Activated CD4-positive, CD25-positive, alpha-beta regulatory T cell treated with anti-CD3 and anti-CD28 coated beads, Interleukin-2, amount 50 U/mL, for 16 hours (primary cell): ENCODE results near the gene SNX11.

ENCODE experiments used
- DNase-seq: peaks from one replicate; pipeline ENCODE4 v3.0.0-alpha.2; 2020; ENCODE audit warnings: low read depth, low spot score

The SNX11 gene

DNA sequence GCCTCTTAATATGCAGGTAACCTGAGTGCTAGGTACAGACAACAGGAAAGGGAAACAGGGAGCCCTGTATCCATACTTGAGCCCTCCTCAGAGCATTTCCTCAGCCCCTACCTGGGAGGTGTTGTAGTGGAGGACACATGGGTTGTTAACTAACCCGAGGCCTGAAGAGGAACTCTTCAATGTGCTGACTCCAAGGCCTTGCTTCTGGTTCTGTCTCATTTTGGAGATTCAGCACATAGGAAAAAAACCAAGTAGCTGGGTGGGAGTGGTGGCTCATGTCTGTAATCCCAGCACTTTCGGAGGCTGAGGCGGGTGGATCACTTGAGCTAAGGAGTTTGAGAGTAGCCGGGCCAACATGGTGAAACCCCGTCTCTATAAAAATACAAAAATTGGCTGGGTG lies 24.8 kb downstream of the SNX11 start:
- DNase-seq, result no peak

DNA sequence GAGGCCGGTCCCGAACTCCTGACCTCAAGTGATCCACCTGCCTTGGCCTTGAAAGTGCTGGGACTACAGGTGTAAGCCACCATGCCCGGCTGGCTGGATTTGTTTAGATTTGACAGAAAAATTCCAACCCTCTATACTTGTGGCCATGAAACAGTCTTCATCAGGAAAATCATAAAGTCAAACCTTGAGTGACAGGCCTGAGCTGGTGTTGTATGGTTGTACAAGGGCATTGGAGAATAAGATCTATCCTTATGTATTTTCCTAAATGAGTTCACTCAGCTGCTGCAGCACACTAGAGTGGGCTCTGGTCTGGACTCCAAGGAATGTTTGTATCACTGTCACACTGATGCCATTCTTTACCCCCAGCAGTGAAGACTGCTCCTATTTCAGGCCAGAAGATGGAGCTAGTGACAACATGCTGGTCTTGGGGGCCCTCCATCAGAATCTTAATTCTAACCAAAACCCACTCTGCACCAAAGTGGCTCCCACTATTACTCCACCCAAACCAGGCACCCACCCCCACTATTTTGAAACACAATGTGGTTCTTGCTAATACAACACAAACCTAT lies 27.4 kb downstream of the SNX11 start:
- no peak for DNase-seq

DNA sequence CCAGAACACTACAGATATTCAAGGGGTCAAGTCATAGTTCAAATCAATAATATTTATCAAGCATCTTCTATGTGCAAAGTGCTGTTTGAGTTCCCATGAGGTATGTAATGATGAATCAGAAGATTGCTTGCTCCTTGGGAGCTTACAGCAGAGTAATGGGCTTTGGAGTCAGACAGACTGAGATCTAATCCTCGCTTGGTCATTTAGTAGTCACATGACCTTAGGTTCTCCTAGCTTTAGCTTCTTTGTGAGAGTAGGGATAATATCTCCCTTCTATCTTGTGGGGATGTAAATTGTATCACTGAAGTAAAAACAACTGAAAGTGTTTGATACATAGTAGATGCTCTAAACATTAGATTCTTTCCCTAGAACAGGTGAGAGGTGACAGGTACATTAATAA lies 30.1 kb downstream of the SNX11 start:
- no peak for DNase-seq

DNA sequence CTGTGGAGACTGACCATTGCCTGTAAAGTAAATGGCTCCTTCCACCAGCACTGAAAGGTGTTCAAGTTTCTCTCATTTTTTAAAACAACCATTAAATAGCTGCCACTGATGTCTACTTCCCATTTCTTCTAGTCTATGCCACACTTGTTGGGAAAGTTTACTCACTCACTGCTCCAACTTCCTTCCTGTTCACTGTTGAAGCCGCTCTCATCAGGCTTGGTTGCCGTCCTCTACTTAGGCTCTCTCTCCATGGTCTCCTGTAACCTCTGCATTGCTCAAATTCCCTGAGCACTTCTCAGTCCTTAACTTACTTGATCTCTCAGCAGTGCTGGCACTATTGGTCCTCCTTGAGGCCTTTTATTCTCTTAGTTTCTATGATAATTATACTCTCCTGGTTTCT lies 32.4 kb downstream of the SNX11 start:
- no peak for DNase-seq

DNA sequence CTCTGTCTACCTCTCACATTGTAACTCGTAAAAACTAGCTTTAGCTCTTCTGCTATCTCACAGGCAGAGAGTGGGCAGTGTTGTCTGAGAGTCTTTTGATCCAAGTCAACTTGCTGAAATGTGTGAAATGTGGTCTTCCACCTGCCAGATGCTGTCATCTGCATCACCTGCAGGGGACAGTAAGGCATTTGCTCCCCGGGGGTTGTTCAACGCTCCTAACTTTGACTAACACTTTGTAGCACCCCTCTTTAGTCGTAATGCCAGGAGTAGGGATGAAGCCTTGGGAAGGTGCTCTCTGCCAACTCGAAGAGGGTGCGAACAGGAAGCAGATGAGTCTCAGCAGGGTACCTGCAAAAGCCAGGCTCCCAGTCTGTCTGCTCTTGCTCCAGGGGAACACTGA lies 36.1 kb downstream of the SNX11 start:
- DNase-seq, result no peak

DNA sequence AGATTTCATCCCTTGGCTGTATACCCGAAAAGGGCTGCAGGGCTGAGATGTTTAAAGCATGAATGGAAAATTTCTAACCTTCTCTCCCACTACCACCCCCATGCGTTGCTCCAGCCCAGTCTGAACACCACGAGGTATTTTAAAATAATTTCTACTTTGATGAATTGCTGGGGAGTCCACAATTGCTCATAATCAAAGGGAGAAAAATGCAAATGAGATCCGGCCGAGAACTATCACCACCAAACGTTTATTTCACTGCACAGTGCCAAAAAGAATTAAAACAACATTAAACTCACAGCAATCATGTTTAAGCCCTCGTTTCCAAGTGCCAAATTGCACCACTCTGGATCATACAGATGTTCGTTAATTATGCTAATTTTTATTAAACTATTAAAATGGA lies 36.7 kb downstream of the SNX11 start:
- no peak for DNase-seq

DNA sequence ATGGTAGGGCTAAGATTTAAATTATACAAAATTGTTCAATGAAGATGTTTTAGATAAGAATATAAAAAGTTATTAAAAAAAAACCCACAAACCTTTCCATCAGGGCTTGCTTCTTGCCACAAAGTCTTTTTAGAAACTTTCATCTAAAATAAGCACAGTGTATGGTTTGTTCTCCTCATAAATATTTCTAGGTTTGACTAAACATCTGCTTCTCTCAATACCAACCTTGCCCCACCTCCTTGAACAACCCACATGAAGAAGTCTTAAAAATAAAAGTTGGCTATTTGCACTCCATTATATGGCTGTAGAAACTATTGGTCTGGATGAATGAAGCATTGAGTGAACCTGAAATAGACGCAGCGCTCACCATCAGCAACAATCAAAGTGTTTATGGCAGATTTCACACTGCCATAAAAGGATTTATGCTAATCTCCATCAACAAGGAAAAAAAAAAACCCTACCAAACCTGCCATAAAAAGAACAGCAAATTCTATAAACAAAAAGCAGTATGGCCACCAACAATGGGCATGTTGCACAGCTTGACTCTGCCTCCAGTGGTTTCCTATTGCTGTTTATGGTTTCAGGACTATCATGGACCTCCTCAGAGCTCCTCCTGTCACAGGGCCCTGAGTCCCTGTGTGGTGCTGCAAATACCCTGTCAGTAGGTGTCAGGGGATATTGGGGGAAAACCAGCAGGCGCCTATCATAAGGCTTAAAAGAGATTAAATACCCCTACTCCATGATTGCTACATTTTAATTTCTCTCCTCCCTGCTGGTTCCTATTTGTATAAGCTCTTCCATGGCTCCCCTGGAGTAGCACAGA lies 37.6 kb downstream of the SNX11 start:
- no peak for DNase-seq

DNA sequence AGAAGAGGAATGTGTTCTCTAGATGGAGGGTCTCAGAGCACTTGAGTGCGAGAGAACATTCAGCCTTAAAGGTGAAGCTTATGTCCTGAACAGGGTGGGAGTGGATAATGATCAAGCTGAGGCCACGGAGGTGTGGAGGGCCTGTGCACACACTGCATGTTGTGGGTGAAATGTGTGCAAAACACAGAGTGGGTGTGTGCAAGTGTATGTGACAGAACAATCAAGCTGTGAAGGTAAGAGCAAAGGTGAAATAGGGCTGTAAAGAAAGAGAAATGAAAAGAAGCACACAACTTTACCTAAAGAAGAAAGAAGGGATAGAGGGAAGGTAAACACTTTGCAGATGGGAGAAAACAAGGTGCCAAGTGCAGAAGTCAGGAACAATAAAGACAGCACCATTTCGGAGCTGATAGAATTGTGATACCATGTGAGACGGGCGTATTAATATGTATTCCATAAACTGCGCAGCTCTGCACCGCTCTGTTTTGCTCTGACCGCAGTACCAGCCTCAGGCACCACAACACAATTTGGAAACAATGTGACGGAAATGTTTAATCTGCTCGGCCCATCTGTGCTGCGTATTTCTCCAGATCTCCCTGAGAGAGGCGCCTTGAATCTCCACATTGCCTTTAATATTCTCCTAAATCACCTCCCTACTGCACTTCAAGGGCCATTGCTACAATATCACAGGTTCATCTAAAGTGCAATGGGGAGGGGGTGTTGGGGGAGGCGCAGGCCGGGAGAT lies 40.6 kb downstream of the SNX11 start:
- DNase-seq, result no peak

DNA sequence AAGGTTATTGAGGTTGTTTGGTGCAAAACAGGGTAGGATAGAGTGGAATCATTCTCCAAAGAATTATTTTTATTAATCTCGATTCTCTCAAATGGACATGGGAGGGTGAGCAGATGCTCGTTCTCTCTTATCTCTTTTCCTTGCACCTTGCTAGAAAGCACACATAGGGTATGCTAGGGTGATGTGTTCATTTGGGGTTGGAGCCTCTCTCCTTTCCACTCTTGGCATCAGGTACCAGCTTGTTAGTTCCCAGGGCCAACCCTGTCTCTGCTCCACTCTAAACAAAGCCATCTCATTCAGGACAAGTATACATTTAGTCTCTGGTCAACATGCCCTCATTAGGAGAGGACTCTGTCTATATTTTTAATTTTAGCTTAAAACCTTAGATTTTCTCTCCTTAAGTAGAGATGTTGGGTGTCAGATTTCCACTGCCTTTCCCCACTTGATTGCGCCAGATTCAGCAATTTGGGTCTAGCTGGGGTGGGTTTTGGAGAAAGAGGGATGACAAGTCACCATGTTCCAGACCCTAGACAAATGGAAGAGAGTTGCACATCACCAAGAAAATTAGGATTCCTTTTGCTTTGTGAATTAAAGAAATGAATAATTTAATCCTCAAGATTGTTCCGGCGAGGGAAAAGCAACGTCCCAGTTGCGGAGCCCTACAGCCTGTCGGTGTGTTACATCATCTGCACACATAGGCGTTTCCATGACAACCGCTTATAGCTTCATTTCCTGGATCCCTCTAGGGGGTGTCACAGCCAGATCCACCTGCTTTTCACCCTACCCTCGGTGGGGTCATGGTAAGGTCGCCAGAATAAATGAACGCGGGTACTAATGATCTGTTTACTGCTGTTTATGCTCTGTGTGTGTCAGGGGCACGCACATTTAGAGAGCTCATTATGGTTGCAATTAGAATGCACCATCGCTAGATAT lies 41.6 kb downstream of the SNX11 start:
- DNase-seq, result no peak

DNA sequence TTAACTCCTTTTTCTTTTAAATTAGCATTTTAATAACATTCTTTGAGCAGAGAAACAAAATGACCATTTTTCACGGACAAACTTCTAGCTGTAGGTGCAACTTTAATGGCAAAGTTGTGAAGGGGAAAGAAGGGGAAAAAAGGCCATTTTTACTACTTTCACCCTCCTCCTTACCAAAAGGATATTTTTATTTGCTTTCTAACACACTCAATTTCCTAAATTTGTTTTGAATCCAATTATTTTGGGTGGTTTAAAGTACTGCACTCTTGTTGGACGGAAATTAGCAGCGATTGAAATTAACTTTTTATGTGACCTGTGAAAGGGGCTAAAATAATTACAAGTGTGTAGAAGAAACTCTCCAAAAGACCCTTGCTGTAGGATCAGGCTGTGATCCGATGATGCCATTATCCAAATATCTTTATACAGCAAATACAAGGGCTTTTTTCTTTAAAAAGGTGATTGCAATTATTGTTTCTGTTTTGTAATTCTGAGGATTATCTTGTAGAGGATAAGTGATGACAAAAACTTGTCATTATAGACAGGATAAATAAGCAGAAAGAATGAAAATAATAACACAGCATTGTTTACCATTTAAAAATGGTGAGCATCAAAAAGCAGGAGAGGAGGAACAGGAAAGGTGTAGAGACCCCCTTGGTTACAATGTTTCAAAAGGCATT lies 42.4 kb downstream of the SNX11 start:
- DNase-seq, result no peak

DNA sequence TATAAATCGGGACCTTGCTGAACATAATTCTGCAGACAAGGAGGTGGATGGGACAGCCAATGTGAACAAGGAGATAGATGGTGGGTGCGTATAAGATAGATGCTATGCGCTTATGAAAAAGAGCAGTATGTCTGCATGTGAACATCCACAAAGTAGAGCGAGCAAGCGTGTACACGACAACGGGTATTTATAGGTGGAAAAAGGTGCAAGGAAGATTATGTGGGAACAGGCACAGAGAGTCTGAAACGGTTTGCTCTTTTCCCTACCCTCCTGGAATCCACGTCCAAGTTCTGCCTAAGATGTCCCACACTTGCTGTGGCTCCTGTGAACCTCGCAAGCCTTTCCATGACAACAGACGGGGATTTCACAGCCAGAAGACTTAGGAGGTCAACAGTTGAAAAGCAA lies 43.0 kb downstream of the SNX11 start:
- DNase-seq, result no peak

DNA sequence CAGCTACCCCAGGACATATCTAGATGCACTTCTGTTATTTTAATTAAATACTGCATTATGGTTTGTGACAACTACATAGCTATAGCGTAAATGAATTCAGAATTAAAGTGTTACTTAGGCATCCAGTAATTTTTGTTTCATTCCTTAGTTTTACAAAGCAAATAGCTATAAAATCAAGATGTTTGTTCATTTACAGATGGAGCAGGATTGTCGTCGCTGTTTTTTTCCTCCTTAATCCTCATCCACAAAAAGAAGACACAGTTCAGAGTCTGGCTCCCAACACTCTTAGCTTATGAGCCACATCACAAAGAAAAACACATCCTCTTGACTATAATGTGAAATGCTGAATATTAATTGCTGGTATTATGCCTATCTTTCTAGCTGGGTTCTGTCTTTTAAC lies 43.7 kb downstream of the SNX11 start:
- DNase-seq, result no peak

DNA sequence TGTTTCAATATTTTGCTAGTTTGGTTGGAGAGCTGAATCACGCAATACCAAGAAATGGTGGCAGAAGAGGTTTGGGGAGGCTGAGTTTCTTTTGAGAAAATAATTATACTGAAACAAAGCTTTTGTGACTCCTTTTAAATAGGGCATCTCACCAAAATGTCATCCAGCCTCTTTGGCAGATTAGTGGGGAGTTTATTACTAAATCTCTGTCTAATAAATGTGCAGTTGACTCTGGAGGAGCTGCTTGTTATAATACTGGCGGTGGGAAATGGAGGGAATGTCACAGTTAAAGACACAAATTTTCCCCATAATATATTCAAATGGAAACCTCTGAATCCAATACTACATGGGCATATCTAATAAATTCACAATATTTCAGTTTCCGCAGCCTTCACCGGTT lies 44.7 kb downstream of the SNX11 start:
- no peak for DNase-seq

DNA sequence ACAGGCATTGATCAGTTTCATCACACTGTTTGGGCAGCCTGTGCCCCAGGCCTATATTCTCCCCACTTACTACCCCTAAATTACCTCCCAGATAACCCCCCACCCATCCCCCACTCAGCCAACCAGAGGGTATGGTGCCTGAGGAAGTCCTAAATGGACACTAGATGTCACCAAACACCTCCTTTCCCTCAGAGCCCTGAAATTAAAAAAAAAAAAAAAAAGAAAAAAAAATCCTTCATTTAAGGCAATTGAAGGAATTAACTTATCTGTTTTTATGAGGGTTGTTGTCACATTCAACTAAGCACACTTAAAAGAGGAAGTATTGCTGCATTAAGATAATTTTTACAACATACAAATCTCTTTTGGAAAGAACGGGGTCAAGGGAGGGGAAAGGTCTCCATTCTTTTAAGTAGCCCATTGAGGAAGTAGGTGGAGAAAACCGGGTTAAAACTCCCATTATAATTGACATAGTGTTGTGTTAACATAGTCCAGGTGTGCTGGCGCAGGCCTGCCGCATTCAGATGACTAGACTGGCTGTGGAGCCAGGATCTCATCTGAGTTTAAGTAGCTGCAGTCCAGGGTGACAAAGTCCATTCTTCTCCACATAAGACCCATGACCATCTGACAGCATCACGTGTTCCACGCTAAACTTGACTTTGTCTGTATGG lies 46.3 kb downstream of the SNX11 start:
- DNase-seq, result no peak

DNA sequence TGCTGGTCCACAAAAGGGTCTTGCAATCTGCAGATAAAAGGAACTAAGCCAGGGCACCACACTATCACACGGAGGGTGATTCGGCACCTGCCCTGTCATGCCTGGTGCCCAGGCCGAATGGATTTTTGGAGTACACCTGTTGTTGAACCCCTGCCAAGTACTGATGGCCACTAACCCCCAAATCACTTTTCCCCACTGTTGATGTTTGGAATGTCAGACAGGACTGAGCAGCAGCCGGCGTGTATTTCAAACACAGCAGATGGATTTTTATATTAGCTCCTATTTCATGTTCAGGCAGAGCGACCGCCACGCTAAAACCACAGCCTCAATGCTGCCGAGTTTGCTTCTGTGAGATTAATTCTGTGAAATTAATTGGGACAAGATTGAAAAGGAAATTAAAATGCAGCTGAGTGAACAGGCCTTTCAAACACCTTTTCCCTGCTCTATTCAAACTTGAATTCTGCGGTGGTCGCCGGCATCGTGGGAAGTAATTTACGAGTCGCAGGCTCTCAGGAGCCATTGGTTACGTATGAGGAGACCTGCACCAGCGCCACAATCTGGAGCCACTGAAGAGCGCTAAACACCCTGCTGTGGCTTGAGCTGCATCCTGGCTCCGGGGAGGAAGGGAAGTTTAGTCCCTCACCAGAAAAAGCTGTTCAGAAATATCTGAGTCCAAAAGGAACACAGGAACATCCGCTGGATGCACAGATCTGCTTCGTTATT lies 48.5 kb downstream of the SNX11 start:
- no peak for DNase-seq

DNA sequence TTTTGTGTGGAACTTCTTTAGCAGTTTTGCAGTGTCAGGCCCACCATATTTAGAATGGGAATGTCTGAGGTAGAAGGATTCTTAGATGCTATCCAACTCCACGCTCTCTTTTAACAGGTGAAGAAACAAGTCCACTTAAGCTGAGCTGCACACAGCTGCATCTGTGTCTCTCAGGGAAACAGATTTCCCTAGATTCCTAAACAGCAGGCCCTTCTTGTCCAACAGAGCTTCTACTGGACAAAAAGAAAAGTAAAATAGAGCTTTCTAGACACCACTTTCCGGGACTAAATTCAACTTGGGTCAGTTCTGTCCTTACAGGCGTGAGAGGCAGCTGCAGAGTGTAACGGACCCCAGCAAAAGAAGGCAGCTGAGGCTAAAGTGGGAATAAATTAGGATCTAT lies 51.7 kb downstream of the SNX11 start:
- no peak for DNase-seq

DNA sequence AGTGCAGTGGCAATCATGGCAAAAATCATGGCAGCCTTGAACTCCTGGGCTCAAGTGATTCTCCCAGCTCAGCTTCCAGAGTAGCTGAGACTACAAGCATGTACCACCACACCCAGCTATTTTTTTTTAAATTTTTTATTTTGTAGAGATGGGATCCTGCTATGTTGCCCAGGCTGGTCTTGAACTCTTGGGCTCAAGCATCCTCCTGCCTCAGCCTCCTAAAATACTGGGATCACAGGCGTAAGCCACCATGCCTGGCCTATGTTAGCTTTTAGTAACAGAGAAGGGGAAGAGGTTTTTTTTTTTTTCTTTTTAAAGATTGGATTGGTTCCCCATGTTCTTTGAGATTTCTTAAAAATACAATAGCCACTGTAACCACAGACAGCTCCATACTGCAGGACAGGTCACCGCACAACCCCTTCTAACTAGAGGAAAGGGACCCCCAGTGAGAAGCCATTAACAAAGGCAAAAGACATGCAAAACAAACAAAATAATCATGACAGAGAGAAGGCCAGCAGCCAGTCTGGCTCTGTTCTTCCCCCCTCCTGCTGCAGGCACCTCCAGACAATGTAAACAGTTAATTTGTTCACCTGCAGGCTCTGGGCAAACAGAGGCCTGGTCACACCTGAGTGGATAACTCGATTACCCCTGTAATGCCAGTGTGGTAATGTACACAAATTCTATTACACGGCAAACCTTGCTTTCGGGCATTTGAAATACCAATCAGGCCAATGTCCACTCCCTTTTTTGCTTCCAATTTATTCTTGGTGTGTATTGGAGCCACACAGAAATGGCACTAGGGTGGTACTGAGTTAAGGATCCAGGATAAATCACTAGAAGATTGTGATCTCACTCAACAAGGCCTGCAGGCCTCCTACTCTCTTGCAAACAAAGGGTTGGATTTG lies 52.9 kb downstream of the SNX11 start:
- no peak for DNase-seq

DNA sequence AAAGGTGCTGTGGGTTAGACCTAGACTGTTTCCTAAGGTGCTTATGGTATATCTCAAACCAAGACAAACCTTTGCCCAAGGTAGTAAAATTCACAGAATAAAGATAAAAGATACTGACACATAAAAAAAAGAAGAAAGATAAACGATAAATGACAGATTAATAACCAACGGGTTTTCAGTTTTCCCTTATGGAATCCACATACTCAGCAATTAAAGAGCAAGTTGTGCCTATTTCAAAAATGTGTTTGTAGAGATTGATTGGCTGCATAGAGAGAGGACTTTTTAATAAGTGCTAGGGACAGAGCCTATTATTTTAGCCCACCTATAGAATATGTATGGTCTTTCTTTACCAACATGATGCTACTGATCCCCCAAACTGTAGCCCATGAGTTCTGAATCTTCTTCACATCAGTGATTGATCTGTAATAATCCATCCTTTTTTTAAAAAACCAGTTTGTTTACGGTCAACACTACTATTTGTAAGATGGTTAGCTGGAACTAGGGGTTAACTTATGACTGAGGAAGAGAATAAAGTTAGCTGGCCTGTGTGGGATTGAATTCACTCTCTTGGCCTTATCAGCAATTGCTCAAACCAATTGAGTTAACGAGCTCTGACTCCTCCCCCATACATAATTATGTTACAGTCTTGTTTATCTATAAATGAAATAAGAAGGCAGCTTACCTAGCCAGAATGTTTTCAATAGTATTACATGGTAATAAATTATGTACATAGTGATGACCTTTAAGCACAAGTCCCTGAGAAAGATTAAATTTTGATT lies 53.8 kb downstream of the SNX11 start:
- no peak for DNase-seq
